Skeletal muscle tissue (tissue), 3 donors: ENCODE results near the gene LASP1NB.
A peak's percentile ranks its signal among the peaks of the same experiment; 100 is the strongest.

Experiments used
- H3K27ac ChIP-seq: one replicate; pipeline ENCODE4 v1.7.0; 2013; ENCODE audit warnings: mild to moderate bottlenecking, low read depth, low read length, inconsistent platforms
- H3K27me3 ChIP-seq, 3 donors: one replicate each; pipeline ENCODE4 v1.7.0; 2013; ENCODE audit warnings: low read length in 3 of 3; ENCODE audit not compliant: control insufficient read depth in 3 of 3, insufficient read depth in 3 of 3
- H3K36me3 ChIP-seq, 3 donors: one replicate each; pipeline ENCODE4 v1.7.0; 2013; ENCODE audit warnings: low read length in 3 of 3; ENCODE audit not compliant: control insufficient read depth in 3 of 3, insufficient read depth in 3 of 3
- H3K4me1 ChIP-seq, 3 donors: one replicate each; pipeline ENCODE4 v1.7.0; 2013; ENCODE audit warnings: low read length in 3 of 3, mild to moderate bottlenecking in 3 of 3; ENCODE audit not compliant: control insufficient read depth in 3 of 3, insufficient read depth in 3 of 3
- H3K4me3 ChIP-seq, 3 donors: one replicate each; pipeline ENCODE4 v1.7.0; 2013; ENCODE audit warnings: low read length in 3 of 3
- H3K9ac ChIP-seq, 3 donors: one replicate each; pipeline ENCODE4 v1.7.0; 2013; ENCODE audit warnings: low read length in 3 of 3, mild to moderate bottlenecking in 3 of 3, moderate library complexity in 2 of 3, low read depth in 1 of 3
- H3K9me3 ChIP-seq, 3 donors: one replicate each; pipeline ENCODE4 v1.7.0; 2013; ENCODE audit warnings: low read length in 3 of 3; ENCODE audit not compliant: control insufficient read depth in 3 of 3
- donor health status: Osteomylitis.

The LASP1NB gene

GRCh38 chr17:38886643-38887010 is 38.8 kb upstream of the LASP1NB start:
- Histone ChIP-seq H3K4me3 (no peak overlapping the region), H3K27me3 (no peaks in the 10 kb centered on the region), H3K9me3 (no peaks in the 10 kb centered on the region), H3K9ac (peak overlapping the region in 1 of 3 donors; percentile 8), H3K4me1 (peaks cover 40 to 52% (median 45%) of the 10 kb centered on the region in 3 donors), H3K27ac (no peak overlapping the region), H3K36me3 (peaks cover 8 to 20% (median 11%) of the 10 kb centered on the region in 3 donors)

GRCh38 chr17:38888842-38889241 is 36.6 kb upstream of the LASP1NB start:
- Histone ChIP-seq H3K27ac (no peak overlapping the region), H3K9me3 (no peaks in the 10 kb centered on the region), H3K36me3 (peaks cover 17 to 32% (median 20%) of the 10 kb centered on the region in 3 donors), H3K27me3 (no peaks in the 10 kb centered on the region), H3K4me1 (peaks cover 35 to 48% (median 44%) of the 10 kb centered on the region in 3 donors), H3K9ac (no peak overlapping the region), H3K4me3 (no peak overlapping the region)

- Histone ChIP-seq H3K4me3 (no peak overlapping the region), H3K36me3 (peaks cover 17 to 32% (median 20%) of the 10 kb centered on the region in 3 donors), H3K9ac (no peak overlapping the region), H3K4me1 (peaks cover 35 to 48% (median 45%) of the 10 kb centered on the region in 3 donors), H3K9me3 (no peaks in the 10 kb centered on the region), H3K27me3 (no peaks in the 10 kb centered on the region), H3K27ac (no peak overlapping the region)
Observed at GRCh38 chr17:38889745-38890409, 35.5 kb upstream of the LASP1NB start.

- H3K27ac ChIP-seq = no peak overlapping the region
Observed at GRCh38 chr17:38890410-38890746, 35.0 kb upstream of the LASP1NB start.

GRCh38 chr17:38891441-38891840 is 34.0 kb upstream of the LASP1NB start:
- Histone ChIP-seq H3K4me1 (peaks cover 22 to 40% (median 34%) of the 10 kb centered on the region in 3 donors), H3K9me3 (no peaks in the 10 kb centered on the region), H3K27ac (no peak overlapping the region), H3K9ac (no peak overlapping the region), H3K4me3 (no peak overlapping the region), H3K36me3 (peaks cover 17 to 35% (median 20%) of the 10 kb centered on the region in 3 donors), H3K27me3 (no peaks in the 10 kb centered on the region)

More at GRCh38 chr17:38890410-38890746, 35.0 kb upstream of the LASP1NB start:
- Histone ChIP-seq H3K9me3 (no peaks in the 10 kb centered on the region), H3K4me1 (peaks cover 30 to 43% (median 40%) of the 10 kb centered on the region in 3 donors), H3K36me3 (peaks cover 17 to 32% (median 20%) of the 10 kb centered on the region in 3 donors), H3K4me3 (no peak overlapping the region), H3K9ac (no peak overlapping the region), H3K27me3 (no peaks in the 10 kb centered on the region)

GRCh38 chr17:38892083-38892482 is 33.3 kb upstream of the LASP1NB start:
- H3K9ac ChIP-seq = no peak overlapping the region
- H3K36me3 ChIP-seq = peaks cover 18 to 35% (median 20%) of the 10 kb centered on the region in 3 donors
- no peak overlapping the region for H3K27ac ChIP-seq
- peaks cover 25 to 42% (median 36%) of the 10 kb centered on the region in 3 donors for H3K4me1 ChIP-seq
- H3K27me3 ChIP-seq = no peaks in the 10 kb centered on the region
- H3K9me3 ChIP-seq = no peaks in the 10 kb centered on the region
- no peak overlapping the region for H3K4me3 ChIP-seq

- Histone ChIP-seq H3K27ac (no peak overlapping the region), H3K4me1 (peaks cover 31 to 42% (median 36%) of the 10 kb centered on the region in 3 donors), H3K36me3 (peaks cover 18 to 33% (median 20%) of the 10 kb centered on the region in 3 donors), H3K9ac (no peak overlapping the region), H3K9me3 (no peaks in the 10 kb centered on the region), H3K27me3 (no peaks in the 10 kb centered on the region), H3K4me3 (no peak overlapping the region)
Observed at GRCh38 chr17:38892620-38893019, 32.8 kb upstream of the LASP1NB start.

GRCh38 chr17:38893113-38893512 is 32.3 kb upstream of the LASP1NB start:
- no peak overlapping the region for H3K4me3 ChIP-seq
- H3K27ac ChIP-seq = peak overlapping the region; percentile 52
- H3K36me3 ChIP-seq = peaks cover 18 to 33% (median 20%) of the 10 kb centered on the region in 3 donors
- peaks cover 36 to 47% (median 41%) of the 10 kb centered on the region in 3 donors for H3K4me1 ChIP-seq
- H3K27me3 ChIP-seq = no peaks in the 10 kb centered on the region
- H3K9ac ChIP-seq = no peak overlapping the region
- H3K9me3 ChIP-seq = no peaks in the 10 kb centered on the region

GRCh38 chr17:38893607-38894006 is 31.8 kb upstream of the LASP1NB start:
- Histone ChIP-seq H3K9ac (peak overlapping the region in 1 of 3 donors; percentile 60), H3K4me1 (peaks cover 41 to 52% (median 45%) of the 10 kb centered on the region in 3 donors), H3K9me3 (no peaks in the 10 kb centered on the region), H3K27me3 (no peaks in the 10 kb centered on the region), H3K36me3 (peaks cover 18 to 33% (median 20%) of the 10 kb centered on the region in 3 donors), H3K27ac (peak overlapping the region; percentile 52), H3K4me3 (no peak overlapping the region)

- Histone ChIP-seq H3K9me3 (no peaks in the 10 kb centered on the region), H3K4me3 (no peak overlapping the region), H3K27me3 (no peaks in the 10 kb centered on the region), H3K36me3 (peaks cover 23 to 33% (median 25%) of the 10 kb centered on the region in 3 donors), H3K4me1 (peaks cover 46 to 58% (median 52%) of the 10 kb centered on the region in 3 donors), H3K27ac (peak overlapping the region; percentile 52), H3K9ac (no peak overlapping the region)
Observed at GRCh38 chr17:38894276-38894675, 31.1 kb upstream of the LASP1NB start.
